ENCODE measurements around the gene KBTBD6. TPM values are rescaled to one million over a fixed set of nuclear protein-coding genes. Genes with fewer than 3 reads are reported as not detected.

Gene KBTBD6
- total RNA-seq, 4 donors from 2014 or later, result 3.7 to 7.3 (median 5.0) TPM

- Histone ChIP-seq H3K27ac (no peak overlapping the region), H3K9me3 (no peaks in the 10 kb centered on the region), H3K4me1 (peaks cover 46% of the 10 kb centered on the region), H3K27me3 (no peaks in the 10 kb centered on the region), H3K36me3 (no peaks in the 10 kb centered on the region), H3K4me3 (no peak overlapping the region)
- TF ChIP-seq POLR2AphosphoS5 (IDR thresholded peaks at IDR 0.05), result no peak
- no peak for TF ChIP-seq EP300 (IDR thresholded peaks at IDR 0.05)
- TF ChIP-seq CTCF (IDR thresholded peaks at IDR 0.05), result no peak
- TF ChIP-seq POLR2A (IDR thresholded peaks at IDR 0.05), result no peak
- no peak for DNase-seq (ENCODE audit: low spot score in 2 of 2)
- WGBS, result 82% methylated on average over 3 of the region's 3 CpGs
These were observed 2.2 kb downstream of the KBTBD6 start for GRCh38 chr13:41130356-41130755.

- H3K27ac ChIP-seq, result no peak overlapping the region
- H3K9me3 ChIP-seq, result no peaks in the 10 kb centered on the region
- no peaks in the 10 kb centered on the region for H3K27me3 ChIP-seq
- DNase-seq (ENCODE audit: low spot score in 2 of 2), result no peak
- H3K36me3 ChIP-seq, result no peaks in the 10 kb centered on the region
- H3K4me1 ChIP-seq, result peaks cover 40% of the 10 kb centered on the region
- TF ChIP-seq EP300 (IDR thresholded peaks at IDR 0.05), result no peak
- TF ChIP-seq CTCF (IDR thresholded peaks at IDR 0.05), result no peak
- TF ChIP-seq POLR2A (IDR thresholded peaks at IDR 0.05), result no peak
- no peak for TF ChIP-seq POLR2AphosphoS5 (IDR thresholded peaks at IDR 0.05)
- no peak overlapping the region for H3K4me3 ChIP-seq
- 64% methylated on average over 3 of the region's 3 CpGs for WGBS
These were observed 4.9 kb downstream of the KBTBD6 start for GRCh38 chr13:41127701-41128100.

- Histone ChIP-seq H3K4me1 (peaks cover 5% of the 10 kb centered on the region), H3K4me3 (no peak overlapping the region), H3K36me3 (no peaks in the 10 kb centered on the region), H3K27me3 (no peaks in the 10 kb centered on the region), H3K9me3 (no peaks in the 10 kb centered on the region), H3K27ac (no peak overlapping the region)
- DNase-seq (ENCODE audit: low spot score in 2 of 2), result no peak
- WGBS, result 40% methylated on average over 2 of the region's 2 CpGs
- TF ChIP-seq POLR2A (IDR thresholded peaks at IDR 0.05) (no peak), CTCF (IDR thresholded peaks at IDR 0.05) (no peak), POLR2AphosphoS5 (IDR thresholded peaks at IDR 0.05) (no peak), EP300 (IDR thresholded peaks at IDR 0.05) (no peak)
These were observed 9.8 kb downstream of the KBTBD6 start for GRCh38 chr13:41122838-41123237.

GRCh38 chr13:41117869-41118268, 14.7 kb downstream of the KBTBD6 start:
- peaks cover 4% of the 10 kb centered on the region for H3K4me1 ChIP-seq

GRCh38 chr13:41111454-41111853, 21.1 kb downstream of the KBTBD6 start:
- TF ChIP-seq POLR2AphosphoS5 (IDR thresholded peaks at IDR 0.05) (no peak), CTCF (IDR thresholded peaks at IDR 0.05) (no peak), EP300 (IDR thresholded peaks at IDR 0.05) (no peak)
- no peaks in the 10 kb centered on the region for H3K9me3 ChIP-seq
- H3K4me3 ChIP-seq, result no peak overlapping the region
- H3K36me3 ChIP-seq, result no peaks in the 10 kb centered on the region
- no peak overlapping the region for H3K27ac ChIP-seq
- H3K27me3 ChIP-seq, result no peaks in the 10 kb centered on the region
- no peaks in the 10 kb centered on the region for H3K4me1 ChIP-seq
- DNase-seq (ENCODE audit: low spot score in 2 of 2), result no peak
- WGBS, result 63% methylated on average over 7 of the region's 7 CpGs

More at GRCh38 chr13:41117869-41118268, 14.7 kb downstream of the KBTBD6 start:
- no peak overlapping the region for H3K4me3 ChIP-seq
- DNase-seq (ENCODE audit: low spot score in 2 of 2), result no peak
- 77% methylated on average over 4 of the region's 4 CpGs for WGBS
- no peak overlapping the region for H3K27ac ChIP-seq
- no peaks in the 10 kb centered on the region for H3K27me3 ChIP-seq
- H3K36me3 ChIP-seq, result no peaks in the 10 kb centered on the region
- TF ChIP-seq POLR2AphosphoS5 (IDR thresholded peaks at IDR 0.05) (no peak), EP300 (IDR thresholded peaks at IDR 0.05) (no peak)
- H3K9me3 ChIP-seq, result no peaks in the 10 kb centered on the region

GRCh38 chr13:41107584-41108014, 25.0 kb downstream of the KBTBD6 start:
- no peak for DNase-seq (ENCODE audit: low spot score in 2 of 2)
- H3K9me3 ChIP-seq, result no peaks in the 10 kb centered on the region
- no peaks in the 10 kb centered on the region for H3K4me1 ChIP-seq
- no CpG with 5 or more reads among the region's 7 CpGs for WGBS
- TF ChIP-seq CTCF (IDR thresholded peaks at IDR 0.05) (no peak), EP300 (IDR thresholded peaks at IDR 0.05) (no peak), POLR2A (IDR thresholded peaks at IDR 0.05) (no peak), POLR2AphosphoS5 (IDR thresholded peaks at IDR 0.05) (no peak)
- H3K36me3 ChIP-seq, result no peaks in the 10 kb centered on the region
- H3K27me3 ChIP-seq, result no peaks in the 10 kb centered on the region
- H3K4me3 ChIP-seq, result no peak overlapping the region
- H3K27ac ChIP-seq, result no peak overlapping the region
